H1 (cell line): Measurements from ENCODE around the gene DPF3. TPM values are rescaled to one million over a fixed set of nuclear protein-coding genes. Genes with fewer than 3 reads are reported as not detected.

ENCODE experiments used
- CHD1 ChIP-seq: IDR thresholded peaks from 2 replicates; pipeline ENCODE4 v1.6.1; 2012; ENCODE audit warnings: low read depth, low read length, improper control_type of control experiment
- CTCF ChIP-seq, 3 experiments: IDR thresholded peaks; 1 replicate in 2 of 3; 2 replicates in 1 of 3; pipeline versions ENCODE4 v1.5.1 to v1.6.1; 2011; ENCODE audit warnings: low read length in 3 of 3, mild to moderate bottlenecking in 3 of 3, inconsistent platforms in 2 of 3, low read depth in 1 of 3, moderate library complexity in 1 of 3; ENCODE audit not compliant: insufficient read depth in 1 of 3; ENCODE audit errors: control extremely low read depth in 1 of 3
- MAFK ChIP-seq: IDR thresholded peaks from 2 replicates; pipeline ENCODE4 v1.6.1; 2012; ENCODE audit warnings: low read depth, mild to moderate bottlenecking, improper control_type of control experiment, low read length
- POU5F1 ChIP-seq: IDR thresholded peaks from 2 replicates; pipeline ENCODE4 v1.6.1; 2011; ENCODE audit warnings: low read depth, mild to moderate bottlenecking, low read length, moderate library complexity
- RBBP5 ChIP-seq: IDR thresholded peaks from 2 replicates; pipeline ENCODE4 v1.7.1; 2012; ENCODE audit warnings: low read depth, mild to moderate bottlenecking, inconsistent platforms, low read length, moderate library complexity, borderline replicate concordance
- RNF2 ChIP-seq: fragments of 200-900, 300-1000 bp; sonication (generic); IDR thresholded peaks from 2 replicates; pipeline ENCODE4 v1.7.1; 2016; ENCODE audit warnings: borderline replicate concordance, low read depth, mild to moderate bottlenecking, antibody characterized with exemption, low read length; ENCODE audit not compliant: poor library complexity, severe bottlenecking; ENCODE audit errors: missing control alignments
- SIN3A ChIP-seq, 2 experiments: IDR thresholded peaks in 1 of 2; conservative IDR thresholded peaks in 1 of 2; 2 replicates each; pipeline ENCODE4 v1.6.1; 2011 to 2012; ENCODE audit warnings: low read length in 2 of 2, improper control_type of control experiment in 1 of 2, low read depth in 1 of 2, mild to moderate bottlenecking in 1 of 2
- TAF1 ChIP-seq: IDR thresholded peaks from 2 replicates; pipeline ENCODE4 v1.6.1; 2011; ENCODE audit warnings: mild to moderate bottlenecking, low read depth, low read length
- polyA plus RNA-seq, 7 experiments: library from polyadenylated mRNA; depleted of rRNA in 3 of 7; stranded (reverse) in 5 of 7; unstranded in 2 of 7; fragments of >200 nt in 5 of 7; fragments of 200-250 nt in 2 of 7; gene quantifications; 1 replicate in 5 of 7; 2 replicates in 1 of 7; 4 replicates in 1 of 7; pipeline versions ENCODE4 v1.2.1 to v1.2.3, GENCODE V29; 2011 to 2013; ENCODE audit warnings: missing spikeins in 2 of 7, mixed read lengths in 2 of 7
- total RNA-seq: library from RNA; stranded (reverse); fragmentation: NEBNext Ultra II Directional; extraction: Animal tissue kit (Norgen Biotek cat#: 25700); gene quantifications from 2 replicates; pipeline ENCODE4 v1.2.1, GENCODE V29; 2021

DPF3 gene
- total and polyA plus RNA-seq, 2 of the 8 experiments (the other 6 are each of a cell fraction or from before 2014, with no cell fraction given), result 0.19 TPM; not detected in 1

GRCh38 chr14:72856530-72857266, 37.2 kb downstream of the DPF3 start (continued):
- TF ChIP-seq POU5F1 (no peak), RNF2 (no peak), MAFK (no peak; the same call in 1 of the 2 replicates), RBBP5 (no peak), TAF1 (no peak), CHD1 (no peak), SIN3A (conservative IDR thresholded peaks at IDR 0.05 in 1 of 2, IDR thresholded peaks at IDR 0.05 in 1 of 2; ENCODE audit: low read depth in 1 of 2, low read length in 2 of 2) (no peak), CTCF (IDR thresholded peaks at IDR 0.05; ENCODE audit: control extremely low read depth in 1 of 3, insufficient read depth in 1 of 3, low read depth in 1 of 3, low read length in 3 of 3) (no peak)
